ENCODE measurements around the gene PLB1.
A peak's percentile ranks its signal among the peaks of the same experiment; 100 is the strongest.

Gene PLB1

DNA sequence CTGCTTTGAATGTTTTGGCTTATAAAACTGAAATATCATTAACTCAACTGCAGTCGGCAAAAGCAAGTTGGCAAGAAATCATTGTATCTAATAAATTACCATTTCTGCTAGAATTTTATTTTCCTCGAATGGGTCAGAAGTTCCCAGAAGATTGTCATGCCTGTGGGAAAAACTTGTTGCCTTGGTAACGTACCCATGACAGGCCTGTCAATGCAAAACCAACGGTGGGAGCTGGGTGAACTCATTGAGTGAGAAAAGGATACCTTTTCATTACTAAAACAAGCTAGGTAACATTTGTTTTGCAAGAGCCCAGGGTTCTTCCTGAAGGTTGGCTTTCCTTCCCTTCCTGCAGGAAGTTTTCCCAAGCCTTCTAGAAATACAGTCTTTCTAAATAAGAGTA, 9.5 kb downstream of the PLB1 start:
- no peak for DNase-seq

DNA sequence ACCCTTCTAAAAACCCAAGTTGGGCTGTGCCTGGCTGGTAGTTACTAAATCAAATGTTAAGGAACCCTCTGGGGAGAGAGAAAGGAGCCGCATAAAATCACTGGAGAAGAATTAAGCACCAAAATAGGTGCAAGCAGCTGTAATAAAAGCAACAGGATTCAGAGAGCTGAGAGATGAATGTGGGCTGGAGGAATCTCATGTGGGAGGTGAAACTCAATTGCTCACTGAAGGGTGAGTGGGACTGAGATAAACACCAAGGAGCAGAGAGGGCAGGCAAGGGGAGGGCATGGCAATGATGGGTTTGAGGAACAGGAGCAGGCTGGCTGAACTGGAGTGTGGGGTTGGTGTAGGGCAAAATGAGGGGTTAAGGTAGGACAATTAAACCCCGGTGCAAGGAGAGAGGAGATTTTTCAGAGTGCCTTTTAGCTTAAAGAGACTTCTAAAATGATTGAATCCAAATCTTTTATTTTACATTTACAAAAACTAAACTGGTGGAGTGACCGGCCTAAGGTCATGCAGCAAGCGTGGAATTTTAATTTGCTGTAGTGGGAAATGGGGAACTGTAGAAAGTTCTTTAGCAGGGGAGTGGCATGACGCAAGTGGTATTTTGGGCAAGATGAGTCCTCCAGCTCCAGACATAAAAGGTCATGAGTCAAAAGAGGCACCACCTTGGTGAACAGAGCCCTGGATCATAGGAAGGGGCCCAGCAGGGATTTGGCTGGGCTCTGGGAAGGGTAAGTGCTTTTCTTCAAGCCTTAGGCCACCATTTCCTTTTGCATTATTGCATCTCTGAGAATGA, 10.5 kb downstream of the PLB1 start:
- no peak for DNase-seq

DNA sequence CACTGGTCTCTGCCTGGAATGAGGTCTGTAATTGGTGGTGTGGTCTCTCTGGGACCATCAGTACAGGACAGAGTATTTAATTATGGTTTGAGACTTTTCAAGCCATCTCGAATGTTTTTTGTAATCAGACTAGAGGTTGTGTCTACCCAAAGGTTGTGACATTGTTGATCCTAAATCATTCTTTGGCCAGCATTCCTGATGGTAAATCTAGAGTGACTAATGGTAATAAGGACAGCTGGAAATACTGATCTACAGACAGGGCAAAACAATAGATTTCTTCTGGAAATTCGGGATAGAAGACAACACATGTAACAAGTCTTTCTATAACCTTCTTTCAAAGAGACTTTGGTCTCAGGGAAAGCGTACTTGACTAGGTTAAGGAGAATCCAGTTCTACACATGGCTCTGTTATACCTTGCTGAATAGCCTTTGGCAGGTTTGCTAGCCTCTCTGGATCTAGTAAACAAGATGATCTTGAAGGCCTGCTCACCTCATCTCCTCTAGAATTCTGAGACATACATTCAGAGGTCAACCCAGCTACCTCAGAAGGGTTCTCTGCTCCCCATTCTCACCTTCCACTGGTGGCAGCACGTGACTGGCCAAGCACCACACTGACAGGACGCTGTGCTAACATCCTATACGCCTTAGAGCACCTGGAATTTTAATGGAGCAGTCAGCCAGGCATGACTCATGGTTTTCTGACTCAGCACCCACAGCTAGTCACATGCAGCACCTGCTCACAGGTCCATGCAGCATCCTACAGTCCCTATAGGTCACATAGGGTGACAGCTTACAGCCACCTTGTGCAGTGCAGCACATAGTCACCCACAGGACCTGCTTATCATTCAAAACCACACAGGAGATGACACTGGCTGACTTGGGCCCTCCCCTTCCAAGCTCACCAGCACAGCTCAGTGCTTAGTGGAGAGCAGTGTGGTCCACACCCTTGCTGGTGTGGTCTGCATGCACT, 12.2 kb downstream of the PLB1 start:
- no peak for DNase-seq

DNA sequence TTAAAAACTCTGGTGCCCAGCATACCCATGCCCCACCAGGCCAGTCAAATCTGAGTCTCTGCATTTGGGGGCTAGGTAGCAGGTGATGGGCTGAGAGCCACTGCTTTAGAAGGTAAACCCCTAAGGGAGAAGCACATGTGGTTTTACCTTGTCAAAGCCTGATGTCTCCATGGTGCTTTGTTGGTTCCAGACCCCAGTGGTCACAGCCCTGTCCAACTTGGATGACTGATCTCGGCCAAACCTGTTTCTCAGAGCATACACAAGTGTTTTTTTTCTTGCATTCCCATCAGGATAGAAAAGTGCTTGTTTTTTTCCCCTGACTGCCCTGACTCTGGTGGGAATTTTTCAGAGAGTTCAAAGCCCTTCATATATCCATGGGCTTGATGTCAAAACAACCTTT, 13.5 kb downstream of the PLB1 start:
- DNase-seq: no peak

DNA sequence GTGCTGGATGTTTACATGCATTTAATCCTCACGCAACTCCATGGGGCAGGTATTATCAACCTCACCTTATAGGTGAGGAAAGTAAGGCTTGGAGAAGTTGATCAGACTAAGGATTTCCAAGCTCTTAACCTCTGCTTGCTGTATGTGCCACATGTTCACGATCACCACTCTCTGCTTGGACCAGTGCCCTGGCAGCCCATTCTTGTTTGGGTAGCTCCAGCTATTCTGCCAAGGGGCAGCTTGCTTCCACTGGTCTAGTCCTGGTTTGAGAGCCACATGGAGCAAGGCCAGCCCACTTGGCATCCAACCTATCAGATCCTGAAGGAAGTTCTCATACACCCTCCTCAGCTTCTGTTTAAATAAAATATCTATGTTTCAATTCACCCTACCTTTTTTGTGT, 14.3 kb downstream of the PLB1 start:
- no peak for DNase-seq

DNA sequence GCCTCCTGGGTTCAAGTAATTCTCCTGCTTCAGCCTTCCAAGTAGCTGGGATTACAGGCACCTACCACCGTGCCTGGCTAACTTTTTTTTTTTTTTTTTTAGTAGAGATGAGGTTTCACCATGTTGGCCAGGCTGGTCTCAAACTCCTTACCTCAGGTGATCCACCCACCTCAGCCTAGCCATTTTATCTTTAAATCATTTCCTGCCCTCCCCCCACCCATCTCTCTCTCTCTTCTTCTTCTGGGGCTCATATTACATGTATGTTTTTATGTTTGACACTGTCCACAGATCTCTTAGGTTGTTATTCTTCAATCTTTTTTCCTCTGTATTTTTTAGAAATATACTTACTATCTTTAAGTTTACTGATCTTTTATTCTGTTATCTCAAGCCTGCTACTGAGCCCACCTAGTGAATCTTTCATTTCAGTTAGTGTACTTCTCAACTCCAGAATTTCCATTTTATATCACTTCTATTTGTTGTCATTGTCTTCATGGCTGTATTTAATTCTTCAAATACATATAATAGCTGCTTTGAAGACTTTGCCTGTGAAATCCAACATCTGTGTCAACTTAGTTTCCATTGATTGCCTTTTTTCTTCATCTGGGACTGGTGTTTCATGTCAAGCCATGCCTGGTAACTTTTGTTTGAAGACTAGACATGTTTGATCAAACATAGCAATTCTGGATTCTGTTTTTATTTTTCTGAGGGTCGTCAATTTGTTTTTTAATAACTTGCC, 16.2 kb downstream of the PLB1 start:
- no peak for DNase-seq

DNA sequence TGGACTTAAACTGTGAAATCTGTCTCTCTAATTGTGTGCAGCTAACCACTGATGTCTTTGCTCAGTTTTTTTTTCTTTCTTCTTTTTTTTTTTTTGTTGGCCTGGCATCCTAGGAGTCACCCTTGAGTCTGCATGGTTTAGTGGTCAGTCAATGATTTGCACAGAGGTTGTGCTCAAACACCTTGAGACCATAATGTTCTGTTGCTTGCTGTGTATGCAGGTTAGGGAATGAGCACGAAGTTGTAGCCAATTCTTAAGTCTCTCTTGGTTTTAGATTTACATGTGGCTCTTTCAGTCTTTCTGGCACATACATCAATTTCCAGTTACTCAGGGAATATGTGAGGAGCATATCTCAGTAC, 16.7 kb downstream of the PLB1 start:
- DNase-seq: no peak

DNA sequence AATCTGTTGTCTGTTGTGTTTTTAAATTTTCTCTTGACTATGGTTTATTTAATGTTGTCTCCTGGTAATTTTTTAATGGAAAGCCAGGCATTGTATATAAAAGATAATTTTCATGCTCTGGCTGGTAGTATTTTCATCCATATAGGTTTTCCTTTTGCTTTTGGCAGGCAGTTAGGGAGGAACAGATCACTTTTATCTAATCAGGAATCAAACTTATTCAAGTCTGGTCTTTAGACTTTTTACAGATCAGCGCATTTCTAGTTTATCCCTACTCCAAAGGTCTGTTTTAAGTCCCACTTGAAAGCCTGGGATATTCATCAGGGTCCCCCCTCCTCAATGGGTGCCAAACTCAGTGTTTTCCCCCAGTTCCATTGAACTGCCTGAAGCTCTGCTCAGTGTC, 17.2 kb downstream of the PLB1 start:
- DNase-seq: no peak

DNA sequence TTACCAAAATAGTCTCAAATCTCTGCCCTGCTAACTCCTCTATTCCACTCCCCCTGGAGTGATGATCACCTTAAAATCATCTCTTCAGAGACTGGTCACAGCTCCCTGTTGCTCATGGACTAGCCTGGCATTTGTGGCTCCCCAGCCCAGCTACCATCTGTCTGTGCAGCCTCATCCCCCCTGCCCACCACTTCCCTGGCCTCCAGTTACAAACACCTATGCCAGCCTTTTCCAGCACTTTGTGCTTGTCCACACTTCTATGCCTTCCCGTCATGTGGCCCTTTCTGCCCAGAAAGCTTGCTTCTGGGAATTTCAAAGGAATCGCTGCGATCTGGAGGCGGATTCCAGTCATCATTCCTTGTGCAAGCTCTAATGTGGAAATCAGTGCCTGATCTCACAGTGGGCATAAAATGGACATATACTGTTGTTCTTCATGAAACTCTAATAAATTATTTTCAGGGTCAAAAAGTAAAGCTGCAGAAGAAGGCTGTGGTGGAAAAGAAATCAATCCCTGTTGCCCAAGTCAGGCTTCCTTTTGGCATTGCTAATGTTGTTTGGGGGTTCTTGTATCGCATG, 19.4 kb downstream of the PLB1 start:
- DNase-seq: no peak

DNA sequence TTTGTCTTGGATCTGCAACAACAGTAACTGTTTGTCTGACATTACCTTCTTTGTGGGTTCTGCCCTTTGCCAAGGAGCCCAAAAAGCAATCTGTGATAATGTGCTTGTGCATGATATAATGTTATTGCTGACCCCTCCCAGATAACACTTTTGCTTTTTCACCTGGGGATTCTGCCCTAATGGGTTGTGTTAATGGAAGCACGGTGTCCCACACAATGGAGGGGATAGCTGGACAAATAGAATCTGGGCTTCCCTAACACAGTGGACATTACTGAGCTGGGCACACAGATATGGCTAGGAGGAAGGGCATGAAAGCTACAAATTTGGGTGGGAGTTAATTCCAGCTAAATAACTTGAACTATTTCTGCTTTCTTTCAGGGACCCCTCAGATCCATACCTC, 20.6 kb downstream of the PLB1 start:
- no peak for DNase-seq

DNA sequence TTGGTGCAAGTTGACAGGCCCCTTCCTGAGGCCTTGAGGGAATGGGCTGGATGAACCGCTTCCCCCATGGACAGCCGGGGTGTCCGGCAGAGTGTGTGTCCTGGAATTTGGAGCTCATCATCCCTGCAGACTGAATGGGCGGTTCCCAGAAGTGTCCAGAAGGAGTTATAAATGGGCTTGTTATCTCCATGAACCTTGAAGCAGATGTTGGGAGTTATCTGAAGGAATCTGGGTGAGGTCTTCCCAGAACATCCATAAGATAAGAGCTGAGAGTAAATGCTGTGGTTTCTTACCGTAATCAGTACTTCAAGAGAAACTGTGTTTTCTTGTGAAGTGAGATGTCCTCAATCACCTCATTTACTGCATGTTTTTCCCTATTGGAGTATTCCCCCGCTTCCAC, 21.1 kb downstream of the PLB1 start:
- DNase-seq: no peak

DNA sequence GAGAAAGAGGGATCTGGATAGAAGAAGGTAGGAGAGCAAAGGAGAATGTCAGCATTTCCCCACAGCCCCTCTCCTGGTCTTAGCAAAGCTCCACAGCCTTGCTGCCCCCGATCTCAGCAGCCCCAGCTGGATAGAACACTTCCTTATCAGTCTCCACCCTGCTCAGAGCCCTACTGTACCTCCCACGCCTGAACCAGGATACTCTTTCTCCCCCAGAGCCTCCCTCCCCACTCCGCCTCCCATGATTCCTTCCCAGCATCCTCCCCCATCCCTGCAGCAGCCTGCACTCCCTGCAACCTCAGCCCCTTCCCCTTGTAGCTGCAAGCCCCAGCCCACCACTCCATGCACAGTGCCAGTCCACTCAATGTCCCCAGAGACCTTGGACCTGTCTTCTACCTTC, 25.8 kb downstream of the PLB1 start:
- no peak for DNase-seq

DNA sequence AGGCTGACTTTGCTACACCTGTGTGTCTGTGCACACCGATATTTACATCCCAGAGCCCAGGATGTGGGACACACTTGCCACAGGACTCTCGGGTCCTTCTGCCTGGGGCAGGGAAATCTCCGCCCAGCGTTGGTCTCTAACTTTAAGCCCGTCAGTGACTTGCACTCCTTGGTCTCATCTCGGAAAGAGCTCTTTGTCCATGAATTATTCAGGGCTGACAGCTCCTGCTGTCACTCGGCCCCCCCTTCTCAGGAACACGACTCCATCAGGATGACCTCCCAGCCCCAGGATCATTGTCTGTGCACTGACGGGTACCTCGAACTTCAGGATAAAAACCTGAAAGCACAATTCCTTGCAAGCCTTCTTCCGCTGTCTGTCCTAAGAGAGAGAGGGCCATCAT, 26.6 kb downstream of the PLB1 start:
- no peak for DNase-seq

DNA sequence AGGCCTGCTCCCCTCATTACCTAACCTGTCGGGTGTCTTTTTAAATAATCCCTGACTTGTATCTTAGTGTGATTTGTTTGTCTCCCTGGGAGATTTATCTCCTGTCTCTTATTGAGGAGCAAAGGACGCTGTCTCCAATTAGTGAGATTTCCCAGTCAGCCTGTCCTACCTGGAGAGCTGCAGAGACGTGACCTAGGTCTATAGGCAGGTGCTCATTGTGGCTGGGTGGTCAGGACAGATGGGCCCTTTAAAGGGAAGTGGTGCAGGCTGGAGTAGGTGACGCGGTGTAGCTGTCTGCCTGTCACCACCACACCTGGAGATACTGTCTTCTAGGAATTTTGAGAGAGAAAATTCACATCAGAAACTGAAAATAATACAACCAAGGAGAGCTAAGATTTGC, 28.0 kb downstream of the PLB1 start:
- DNase-seq: peak; percentile 24

DNA sequence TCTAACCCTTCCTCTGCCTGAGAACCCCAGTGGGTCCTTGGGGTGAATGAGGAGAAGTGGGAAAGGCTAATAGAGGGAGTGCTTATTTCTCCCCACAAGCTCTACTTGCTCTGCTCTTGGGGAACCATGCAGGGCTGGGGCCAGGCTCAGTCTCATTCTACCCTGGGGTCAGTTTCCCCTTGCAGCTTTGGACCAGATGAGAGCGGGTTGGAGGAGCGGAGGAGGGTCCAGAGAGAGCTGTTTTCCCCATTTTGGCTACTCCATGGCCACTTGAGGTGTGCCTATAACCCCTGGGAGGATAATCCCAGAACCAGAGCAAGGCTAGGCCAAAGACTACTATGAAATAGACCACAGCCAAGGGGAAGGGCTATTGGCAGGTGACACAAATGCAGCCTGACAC, 29.6 kb downstream of the PLB1 start:
- DNase-seq: no peak

DNA sequence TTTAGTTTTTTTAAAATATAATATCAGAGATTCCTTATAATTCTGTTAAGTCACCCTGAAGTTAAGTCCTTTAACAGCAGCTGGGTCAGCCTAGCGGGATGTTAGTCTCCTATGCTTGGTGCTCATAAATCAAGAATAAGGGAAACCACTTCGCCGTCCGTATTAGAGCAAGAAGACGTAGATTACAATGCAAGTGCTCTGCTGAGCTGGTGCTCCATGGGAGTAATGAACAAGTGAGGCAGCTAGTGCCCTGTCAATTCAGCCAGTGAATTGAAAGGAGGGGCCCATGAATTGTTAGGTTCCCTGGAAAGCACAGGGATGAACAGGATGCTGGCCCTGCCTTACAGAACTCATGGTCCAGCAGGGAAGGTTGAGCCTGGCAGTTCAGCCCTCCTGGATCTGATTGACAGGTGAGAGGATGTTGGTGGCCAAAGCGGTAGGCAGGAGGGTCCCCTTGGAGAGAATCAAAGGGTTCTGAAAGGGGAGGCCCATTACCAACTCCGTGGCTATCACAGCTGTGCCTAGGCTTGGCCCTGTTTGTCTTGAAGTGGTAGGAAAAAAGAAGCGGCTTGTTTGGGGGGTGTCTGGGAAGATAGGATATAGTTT, 30.8 kb downstream of the PLB1 start:
- no peak for DNase-seq

DNA sequence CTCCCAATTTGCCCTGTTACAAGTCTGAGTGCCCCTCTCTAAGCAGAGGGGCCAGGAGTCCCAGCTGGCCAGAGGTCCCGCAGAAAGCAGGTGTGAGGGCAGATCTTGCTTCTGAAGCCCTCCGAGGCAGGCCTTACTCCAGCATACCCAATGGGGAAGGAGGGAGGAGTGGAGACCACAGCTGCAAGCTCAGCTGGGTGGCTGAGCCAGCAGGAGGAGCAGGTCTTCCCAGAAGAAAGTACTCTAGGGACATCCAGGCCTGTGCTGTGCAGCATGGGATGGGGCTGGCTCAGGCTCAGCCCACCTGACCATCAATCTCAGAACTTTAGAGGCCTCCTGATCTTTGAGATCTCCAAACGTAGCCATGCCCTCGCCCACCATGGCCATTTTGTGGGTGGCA, 31.3 kb downstream of the PLB1 start:
- DNase-seq: no peak

DNA sequence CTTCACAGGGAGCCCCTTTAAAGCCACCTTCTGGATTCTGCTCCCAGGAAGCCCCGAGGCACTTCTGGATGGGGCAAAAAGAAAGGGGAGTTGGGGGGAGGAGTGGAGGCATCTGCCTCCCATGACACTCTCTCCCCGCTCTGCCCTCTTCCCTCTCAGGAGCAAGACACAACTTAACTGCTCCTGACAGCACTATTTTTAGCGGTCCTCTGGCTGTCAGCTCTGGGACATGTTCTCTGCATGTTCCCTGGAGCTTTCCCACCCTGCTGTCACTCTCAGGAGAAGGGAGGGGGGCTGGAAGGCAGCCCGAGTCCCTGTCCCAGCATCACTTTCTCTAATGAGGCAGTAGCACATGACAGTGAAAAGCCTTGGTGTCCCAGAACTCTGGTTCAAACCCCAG, 32.3 kb downstream of the PLB1 start:
- no peak for DNase-seq

DNA sequence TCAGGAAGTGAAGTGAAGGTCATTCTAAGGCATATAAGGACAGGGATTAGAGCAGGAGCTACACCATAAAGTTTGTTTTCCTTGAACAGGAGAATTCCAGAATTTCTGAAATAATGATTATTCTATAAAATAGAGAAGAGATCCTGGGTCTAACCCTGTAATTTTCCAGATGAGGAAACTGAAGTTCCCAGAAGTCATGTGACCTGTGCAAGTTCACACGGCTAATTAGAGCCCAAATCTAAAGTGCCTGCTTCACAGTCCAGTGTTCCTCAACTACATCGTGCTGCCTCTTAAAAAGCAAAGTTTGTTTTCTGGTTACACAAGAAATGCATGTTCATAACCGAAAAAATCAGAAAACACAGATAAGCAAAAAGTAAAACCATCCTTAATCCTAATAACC, 34.9 kb downstream of the PLB1 start:
- no peak for DNase-seq

DNA sequence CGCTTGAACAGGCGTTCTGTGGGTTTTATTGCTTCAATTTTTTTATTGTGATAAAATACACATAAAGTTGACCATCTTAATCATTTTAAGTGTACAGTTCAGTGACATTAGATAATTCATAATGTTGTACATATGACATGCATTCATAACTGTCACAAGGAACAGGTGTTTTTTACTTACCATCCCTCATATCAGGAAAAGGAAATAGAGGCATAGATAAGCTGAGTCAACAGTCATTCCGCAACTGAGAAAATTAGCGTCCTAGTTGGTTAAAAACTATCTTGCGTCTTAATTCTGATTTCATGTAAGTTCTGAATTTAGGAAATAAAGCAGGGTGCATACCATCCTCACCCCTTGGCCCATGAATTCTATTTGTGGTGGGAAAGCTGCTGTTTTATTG, 36.5 kb downstream of the PLB1 start:
- no peak for DNase-seq

DNA sequence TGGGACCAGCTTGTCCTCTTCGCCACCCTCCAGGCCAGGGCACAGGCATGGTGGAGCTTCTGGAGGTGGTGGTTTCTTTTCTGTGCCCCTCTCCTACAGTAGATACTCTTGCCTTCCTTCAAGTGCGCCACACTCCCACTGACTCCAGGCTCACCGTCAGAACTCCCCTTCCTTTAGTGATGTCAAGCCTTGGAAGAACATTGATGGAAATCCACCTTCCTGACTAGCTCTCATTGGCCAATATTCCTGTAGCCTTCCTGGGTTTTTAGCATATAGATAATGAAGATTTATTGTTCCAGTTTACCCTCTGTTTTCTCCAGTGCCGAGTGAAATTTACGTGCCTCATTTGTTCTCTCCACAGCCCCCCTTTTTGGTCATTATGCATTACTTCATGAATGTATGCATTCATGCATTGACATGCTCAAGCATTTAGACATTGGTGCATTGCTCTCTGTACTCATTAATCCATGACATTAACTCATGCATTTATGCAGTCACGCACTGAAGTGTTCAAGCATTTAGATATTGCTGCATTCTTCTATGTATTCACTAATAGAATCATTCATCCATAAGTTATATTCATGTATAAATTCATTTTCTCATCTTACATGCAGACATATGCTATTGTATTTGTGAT, 37.3 kb downstream of the PLB1 start:
- no peak for DNase-seq

DNA sequence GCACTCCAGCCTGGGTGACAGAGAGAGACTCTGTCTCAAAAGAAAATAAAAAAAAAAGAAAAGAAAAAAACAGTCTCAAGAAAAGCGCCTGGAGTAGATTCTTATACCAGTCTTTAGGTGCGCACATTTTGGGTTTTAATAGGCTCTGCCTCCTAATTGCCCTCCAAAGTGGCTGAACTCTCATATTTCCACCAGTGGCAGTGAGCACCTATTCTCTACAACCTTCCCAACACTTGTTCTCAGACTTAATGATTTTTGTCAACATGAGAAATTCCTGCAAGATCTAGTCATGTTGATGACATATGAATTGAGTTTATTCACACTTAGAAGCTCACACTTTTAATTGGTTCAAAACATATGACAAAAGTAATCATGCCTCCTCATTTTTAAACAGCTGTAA, 39.0 kb downstream of the PLB1 start:
- DNase-seq: no peak

All from NCI-H1417 treated with DMSO at 0.1 percent for 48 hours (cell line).